ENCODE results near the gene RPS6KL1. TPM values are rescaled to one million over a fixed set of nuclear protein-coding genes. Genes with fewer than 3 reads are reported as not detected.

RPS6KL1 gene
- total and polyA plus RNA-seq, 9 donors, result 6.1 to 11.2 (median 7.6) TPM

DNA sequence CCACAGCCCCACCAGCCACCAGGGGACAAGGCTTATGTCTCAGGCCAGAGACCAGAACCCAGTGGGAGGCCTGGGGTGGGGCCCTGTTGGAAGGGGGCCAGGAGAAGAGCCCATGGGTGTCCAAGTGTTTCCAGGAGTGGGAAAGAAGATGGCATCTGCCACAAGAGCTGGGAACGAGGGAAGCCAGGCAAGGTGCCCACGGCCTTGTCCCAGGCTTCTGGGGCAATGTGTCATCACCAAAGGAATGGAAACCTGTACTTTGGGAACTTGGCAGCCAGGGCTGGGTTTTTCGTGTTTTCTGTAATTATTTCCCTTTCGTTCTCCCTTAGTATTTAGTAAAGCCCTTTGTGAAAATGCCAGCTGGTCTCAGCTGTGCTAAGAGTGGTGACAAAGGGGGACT, 37.7 kb upstream of the RPS6KL1 start:
- DNase-seq, result no peak
- WGBS (ENCODE audit: insufficient coverage), result 79% methylated on average over 3 of the region's 4 CpGs
- Histone ChIP-seq H3K27ac (ENCODE audit: low read length) (no peak overlapping the region), H3K27me3 (ENCODE audit: control insufficient read depth, insufficient read depth, low read length) (no peaks in the 10 kb centered on the region), H3K36me3 (ENCODE audit: control insufficient read depth, insufficient read depth, low read length) (no peaks in the 10 kb centered on the region), H3K4me3 (ENCODE audit: low read length) (no peak overlapping the region), H3K4me1 (ENCODE audit: control insufficient read depth, insufficient read depth, low read length) (peaks cover 57% of the 10 kb centered on the region), H3K9me3 (replicated peaks; ENCODE audit: control insufficient read depth, low read depth, low read length) (no peaks in the 10 kb centered on the region)

- H3K27me3 ChIP-seq (ENCODE audit: control insufficient read depth, insufficient read depth, low read length), result no peaks in the 10 kb centered on the region
- no peak for DNase-seq
- H3K36me3 ChIP-seq (ENCODE audit: control insufficient read depth, insufficient read depth, low read length), result no peaks in the 10 kb centered on the region
- H3K4me3 ChIP-seq (ENCODE audit: low read length), result no peak overlapping the region
- no peaks in the 10 kb centered on the region for H3K9me3 ChIP-seq (replicated peaks; ENCODE audit: control insufficient read depth, low read depth, low read length)
- peaks cover 56% of the 10 kb centered on the region for H3K4me1 ChIP-seq (ENCODE audit: control insufficient read depth, insufficient read depth, low read length)
- 84% methylated on average over 4 of the region's 5 CpGs for WGBS (ENCODE audit: insufficient coverage)
- H3K27ac ChIP-seq (ENCODE audit: low read length), result no peak overlapping the region
These were observed 36.6 kb upstream of the RPS6KL1 start for GRCh38 chr14:74959596-74960180.

GRCh38 chr14:74956280-74957072, 33.4 kb upstream of the RPS6KL1 start:
- no peak for DNase-seq
- Histone ChIP-seq H3K27me3 (ENCODE audit: control insufficient read depth, insufficient read depth, low read length) (no peaks in the 10 kb centered on the region), H3K4me1 (ENCODE audit: control insufficient read depth, insufficient read depth, low read length) (peaks cover 59% of the 10 kb centered on the region), H3K27ac (ENCODE audit: low read length) (no peak overlapping the region), H3K9me3 (replicated peaks; ENCODE audit: control insufficient read depth, low read depth, low read length) (no peaks in the 10 kb centered on the region), H3K36me3 (ENCODE audit: control insufficient read depth, insufficient read depth, low read length) (peaks cover 9% of the 10 kb centered on the region), H3K4me3 (ENCODE audit: low read length) (peak overlapping the region; percentile 28)
- 69% methylated on average over 14 of the region's 24 CpGs for WGBS (ENCODE audit: insufficient coverage)

- peak overlapping the region; percentile 28 for H3K4me3 ChIP-seq (ENCODE audit: low read length)
- H3K9me3 ChIP-seq (replicated peaks; ENCODE audit: control insufficient read depth, low read depth, low read length), result no peaks in the 10 kb centered on the region
- DNase-seq, result no peak
- peaks cover 9% of the 10 kb centered on the region for H3K36me3 ChIP-seq (ENCODE audit: control insufficient read depth, insufficient read depth, low read length)
- WGBS (ENCODE audit: insufficient coverage), result 49% methylated on average over 3 of the region's 9 CpGs
- no peaks in the 10 kb centered on the region for H3K27me3 ChIP-seq (ENCODE audit: control insufficient read depth, insufficient read depth, low read length)
- peaks cover 62% of the 10 kb centered on the region for H3K4me1 ChIP-seq (ENCODE audit: control insufficient read depth, insufficient read depth, low read length)
- no peak overlapping the region for H3K27ac ChIP-seq (ENCODE audit: low read length)
These were observed 32.9 kb upstream of the RPS6KL1 start for GRCh38 chr14:74956027-74956279.

DNA sequence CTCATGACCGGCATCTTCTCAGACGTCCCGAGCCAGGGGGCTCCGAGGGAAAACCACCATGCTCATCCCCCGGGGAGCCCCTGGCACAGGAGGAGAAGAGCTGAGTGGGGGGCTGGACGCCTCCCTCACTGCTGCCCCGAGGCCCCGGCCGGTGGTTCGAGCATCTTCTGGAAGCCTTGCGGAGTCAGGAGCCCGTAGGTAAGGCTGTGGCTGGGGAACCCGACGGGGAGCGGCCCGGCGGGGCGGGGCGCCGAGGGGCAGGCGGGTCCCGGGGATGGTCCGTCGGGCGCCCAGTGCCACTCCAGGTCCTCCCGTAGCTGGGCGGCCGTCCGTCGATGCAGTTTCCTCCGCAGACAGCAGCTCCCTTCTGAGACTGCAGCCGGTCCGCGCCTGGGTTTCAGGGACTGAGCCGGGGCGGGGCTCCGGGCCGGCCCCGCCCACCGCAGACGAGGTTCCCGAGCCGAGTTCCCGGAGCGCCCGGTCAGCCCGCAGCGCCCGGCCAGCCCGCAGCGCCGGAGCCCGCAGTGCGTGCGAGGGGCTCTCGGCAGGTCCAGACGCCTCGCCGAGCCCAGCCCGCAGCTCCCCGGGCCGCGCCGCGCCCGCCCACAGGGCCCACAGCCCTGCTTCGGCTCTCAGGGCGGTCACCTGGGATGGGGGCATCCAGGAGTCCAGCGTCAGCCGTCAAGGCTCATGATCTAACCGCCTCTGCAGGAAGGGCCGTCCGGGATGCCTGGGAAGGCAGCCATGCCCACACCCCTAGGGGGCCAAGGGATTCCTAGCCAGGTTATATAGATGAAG, 32.4 kb upstream of the RPS6KL1 start, which contains the start of gene PGF:
PGF (minus strand) TSS at position 369 of the 798 bp plus-strand sequence; CDS start at position 14, 355 bp downstream.
- 2% methylated on average over 71 of the region's 73 CpGs for WGBS (ENCODE audit: insufficient coverage)
- H3K27ac ChIP-seq (ENCODE audit: low read length), result peak within 1 kb of the TSS; percentile 72
- no peaks in the 10 kb centered on the region for H3K27me3 ChIP-seq (ENCODE audit: control insufficient read depth, insufficient read depth, low read length)
- H3K9me3 ChIP-seq (replicated peaks; ENCODE audit: control insufficient read depth, low read depth, low read length), result no peaks in the 10 kb centered on the region
- H3K4me3 ChIP-seq (ENCODE audit: low read length), result peak within 1 kb of the TSS; percentile 50
- DNase-seq, result peak; percentile 68
- H3K4me1 ChIP-seq (ENCODE audit: control insufficient read depth, insufficient read depth, low read length), result peaks cover 63% of the 10 kb centered on the region
- peaks cover 14% of the 10 kb centered on the region for H3K36me3 ChIP-seq (ENCODE audit: control insufficient read depth, insufficient read depth, low read length)

DNA sequence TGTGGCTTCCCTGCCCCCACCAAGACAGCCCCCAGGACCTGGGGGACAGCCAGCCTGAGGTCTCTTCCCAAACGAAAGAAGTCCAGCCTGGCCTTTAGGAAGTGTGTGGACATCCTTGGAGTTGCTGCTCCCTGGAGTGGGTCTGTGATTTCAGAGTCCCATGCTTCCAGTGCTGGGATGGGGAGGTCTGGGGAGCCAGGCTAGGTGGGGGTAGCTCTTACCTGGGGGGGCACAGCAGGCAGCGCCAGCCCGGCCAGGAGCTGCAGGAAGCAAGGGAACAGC, 31.8 kb upstream of the RPS6KL1 start:
- Histone ChIP-seq H3K4me1 (ENCODE audit: control insufficient read depth, insufficient read depth, low read length) (peaks cover 66% of the 10 kb centered on the region), H3K27me3 (ENCODE audit: control insufficient read depth, insufficient read depth, low read length) (no peaks in the 10 kb centered on the region), H3K4me3 (ENCODE audit: low read length) (peak overlapping the region; percentile 50), H3K27ac (ENCODE audit: low read length) (peak overlapping the region; percentile 72), H3K9me3 (replicated peaks; ENCODE audit: control insufficient read depth, low read depth, low read length) (no peaks in the 10 kb centered on the region), H3K36me3 (ENCODE audit: control insufficient read depth, insufficient read depth, low read length) (peaks cover 16% of the 10 kb centered on the region)
- 0% methylated on average over 3 of the region's 3 CpGs for WGBS (ENCODE audit: insufficient coverage)
- DNase-seq, result no peak

GRCh38 chr14:74954232-74954946, 31.3 kb upstream of the RPS6KL1 start:
- peak overlapping the region; percentile 72 for H3K27ac ChIP-seq (ENCODE audit: low read length)
- WGBS (ENCODE audit: insufficient coverage), result 19% methylated on average over 12 of the region's 18 CpGs
- no peaks in the 10 kb centered on the region for H3K9me3 ChIP-seq (replicated peaks; ENCODE audit: control insufficient read depth, low read depth, low read length)
- peaks cover 20% of the 10 kb centered on the region for H3K36me3 ChIP-seq (ENCODE audit: control insufficient read depth, insufficient read depth, low read length)
- peaks cover 71% of the 10 kb centered on the region for H3K4me1 ChIP-seq (ENCODE audit: control insufficient read depth, insufficient read depth, low read length)
- peak; percentile 61 for DNase-seq
- peak overlapping the region; percentile 50 for H3K4me3 ChIP-seq (ENCODE audit: low read length)
- no peaks in the 10 kb centered on the region for H3K27me3 ChIP-seq (ENCODE audit: control insufficient read depth, insufficient read depth, low read length)

DNA sequence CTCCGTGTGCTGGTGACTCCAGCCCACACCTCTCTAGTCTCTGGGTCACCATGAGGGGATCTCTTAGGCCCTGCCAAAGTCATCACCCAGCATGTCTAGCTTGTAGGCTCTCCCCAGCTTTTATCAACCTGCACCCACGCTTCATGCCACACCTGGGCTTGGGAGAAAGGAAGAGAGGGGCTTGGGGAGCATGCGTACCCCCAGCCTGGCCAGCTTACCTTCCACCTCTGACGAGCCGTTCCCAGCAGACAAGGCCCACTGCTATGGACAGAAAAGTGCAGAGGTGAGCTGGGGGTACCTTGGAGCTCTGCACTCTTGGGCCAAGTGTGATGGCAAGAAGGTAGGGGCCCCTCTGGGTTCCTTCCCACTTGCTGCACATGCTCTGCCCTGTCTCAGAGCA, 30.6 kb upstream of the RPS6KL1 start:
- DNase-seq, result no peak
- Histone ChIP-seq H3K4me3 (ENCODE audit: low read length) (peak overlapping the region; percentile 50), H3K27ac (ENCODE audit: low read length) (peak overlapping the region; percentile 51), H3K27me3 (ENCODE audit: control insufficient read depth, insufficient read depth, low read length) (no peaks in the 10 kb centered on the region), H3K4me1 (ENCODE audit: control insufficient read depth, insufficient read depth, low read length) (peaks cover 78% of the 10 kb centered on the region), H3K36me3 (ENCODE audit: control insufficient read depth, insufficient read depth, low read length) (peaks cover 25% of the 10 kb centered on the region), H3K9me3 (replicated peaks; ENCODE audit: control insufficient read depth, low read depth, low read length) (no peaks in the 10 kb centered on the region)
- 20% methylated on average over 1 of the region's 5 CpGs for WGBS (ENCODE audit: insufficient coverage)

DNA sequence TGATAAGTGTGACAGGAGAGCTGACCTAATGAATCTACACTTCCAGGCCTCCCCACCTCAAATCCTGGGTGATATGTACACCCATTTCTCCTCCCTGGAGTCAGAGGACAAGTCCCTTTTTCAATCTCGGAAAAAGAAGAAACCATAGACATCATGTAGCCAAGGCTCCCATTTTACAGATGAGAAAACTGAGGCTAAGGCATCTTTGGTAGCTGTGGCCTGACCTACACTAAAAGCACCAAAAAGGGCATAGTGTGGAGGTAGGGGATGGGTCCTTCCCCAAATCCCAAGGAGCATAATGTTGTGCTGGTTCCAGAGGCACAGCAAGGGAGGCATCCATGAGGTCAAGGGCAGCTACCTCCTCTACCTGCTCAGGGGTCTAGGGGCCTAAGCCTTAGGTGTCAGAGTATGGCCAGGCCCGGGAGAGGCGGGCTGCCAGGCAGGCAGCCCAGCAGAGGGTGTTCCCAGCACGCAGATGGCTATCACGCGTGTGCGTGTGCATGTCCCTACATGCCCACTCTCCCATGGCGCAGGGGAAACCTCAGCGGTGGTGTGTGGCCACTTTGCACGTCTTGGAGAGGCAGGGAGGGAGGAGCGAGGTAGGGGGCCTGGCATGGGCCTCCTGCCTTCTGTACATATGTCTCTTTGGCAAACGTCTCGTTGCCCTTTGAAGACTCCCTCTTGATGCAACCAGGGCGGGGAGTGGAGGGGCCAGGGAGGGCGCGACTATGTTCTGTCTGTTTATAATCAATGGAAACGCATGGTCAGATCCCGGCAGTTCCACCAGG, 29.8 kb upstream of the RPS6KL1 start:
- DNase-seq, result no peak
- no peak overlapping the region for H3K27ac ChIP-seq (ENCODE audit: low read length)
- WGBS (ENCODE audit: insufficient coverage), result 57% methylated on average over 12 of the region's 18 CpGs
- H3K4me1 ChIP-seq (ENCODE audit: control insufficient read depth, insufficient read depth, low read length), result peaks cover 85% of the 10 kb centered on the region
- no peaks in the 10 kb centered on the region for H3K9me3 ChIP-seq (replicated peaks; ENCODE audit: control insufficient read depth, low read depth, low read length)
- H3K27me3 ChIP-seq (ENCODE audit: control insufficient read depth, insufficient read depth, low read length), result no peaks in the 10 kb centered on the region
- H3K4me3 ChIP-seq (ENCODE audit: low read length), result peak overlapping the region; percentile 50
- peaks cover 33% of the 10 kb centered on the region for H3K36me3 ChIP-seq (ENCODE audit: control insufficient read depth, insufficient read depth, low read length)
